22Rv1 (cell line): ENCODE data around the gene ACAP2.

Experiments
- ZFX ChIP-seq: fragments of 450-650 bp; IDR thresholded peaks from 2 replicates; pipeline ENCODE4 v1.6.1; 2017; ENCODE audit warnings: antibody characterized with exemption, borderline replicate concordance
- TF ChIP-seq, protein P1 (sequence below): fragments of 450-650 bp; IDR thresholded peaks from 2 replicates; pipeline ENCODE4 v1.5.1; 2017; ENCODE audit warnings: mild to moderate bottlenecking

DNA sequence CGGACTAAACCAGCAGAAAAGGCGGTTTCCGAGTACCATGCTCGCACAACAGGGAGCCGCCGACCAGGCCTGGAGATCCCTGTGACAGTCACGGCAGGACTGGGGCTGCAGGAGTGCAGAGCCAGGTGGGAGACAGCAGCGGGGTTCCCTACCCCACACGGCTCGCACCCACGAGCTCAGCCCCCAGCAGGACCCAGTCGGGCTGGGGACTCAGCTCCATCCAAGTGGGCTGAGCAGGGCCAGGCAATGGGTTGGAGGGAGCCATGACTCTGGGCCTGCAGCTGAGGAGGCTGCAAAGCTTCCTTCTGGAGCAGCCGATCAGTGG lies 187.7 kb downstream of the ACAP2 start:
- TF ChIP-seq, protein P1, sequence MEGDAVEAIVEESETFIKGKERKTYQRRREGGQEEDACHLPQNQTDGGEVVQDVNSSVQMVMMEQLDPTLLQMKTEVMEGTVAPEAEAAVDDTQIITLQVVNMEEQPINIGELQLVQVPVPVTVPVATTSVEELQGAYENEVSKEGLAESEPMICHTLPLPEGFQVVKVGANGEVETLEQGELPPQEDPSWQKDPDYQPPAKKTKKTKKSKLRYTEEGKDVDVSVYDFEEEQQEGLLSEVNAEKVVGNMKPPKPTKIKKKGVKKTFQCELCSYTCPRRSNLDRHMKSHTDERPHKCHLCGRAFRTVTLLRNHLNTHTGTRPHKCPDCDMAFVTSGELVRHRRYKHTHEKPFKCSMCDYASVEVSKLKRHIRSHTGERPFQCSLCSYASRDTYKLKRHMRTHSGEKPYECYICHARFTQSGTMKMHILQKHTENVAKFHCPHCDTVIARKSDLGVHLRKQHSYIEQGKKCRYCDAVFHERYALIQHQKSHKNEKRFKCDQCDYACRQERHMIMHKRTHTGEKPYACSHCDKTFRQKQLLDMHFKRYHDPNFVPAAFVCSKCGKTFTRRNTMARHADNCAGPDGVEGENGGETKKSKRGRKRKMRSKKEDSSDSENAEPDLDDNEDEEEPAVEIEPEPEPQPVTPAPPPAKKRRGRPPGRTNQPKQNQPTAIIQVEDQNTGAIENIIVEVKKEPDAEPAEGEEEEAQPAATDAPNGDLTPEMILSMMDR, result no peak
- TF ChIP-seq ZFX, result no peak
